IPS-20b (cell line): Measurements from ENCODE around the gene OPCML.

Source experiments
- H3K27ac ChIP-seq: one replicate; pipeline ENCODE4 v1.5.1; 2013; ENCODE audit warnings: low read length
- H3K27me3 ChIP-seq: 2 replicates; pipeline ENCODE4 v1.6.1; 2013; ENCODE audit warnings: mild to moderate bottlenecking, low read length, inconsistent platforms; ENCODE audit not compliant: insufficient read depth
- H3K36me3 ChIP-seq: 2 replicates; pipeline ENCODE4 v1.6.1; 2013; ENCODE audit warnings: low read depth, mild to moderate bottlenecking, inconsistent platforms, low read length, moderate library complexity; ENCODE audit not compliant: insufficient read depth
- H3K4me1 ChIP-seq: 2 replicates; pipeline ENCODE4 v1.6.1; 2013; ENCODE audit warnings: mild to moderate bottlenecking, control low read depth, inconsistent platforms, low read length, moderate library complexity; ENCODE audit not compliant: insufficient read depth
- H3K4me3 ChIP-seq: 2 replicates; pipeline ENCODE4 v1.5.1; 2013; ENCODE audit warnings: mild to moderate bottlenecking, low read length, inconsistent platforms
- H3K9ac ChIP-seq: 2 replicates; pipeline ENCODE4 v1.6.1; 2013; ENCODE audit warnings: low read depth, mild to moderate bottlenecking, inconsistent platforms, low read length, moderate library complexity
- H3K9me3 ChIP-seq: 2 replicates; pipeline ENCODE4 v1.6.1; 2013; ENCODE audit warnings: mild to moderate bottlenecking, low read depth, low read length, inconsistent platforms; ENCODE audit not compliant: insufficient read depth

The OPCML gene

GRCh38 chr11:132920451-132921096 lies 611.7 kb downstream of the OPCML start:
- Histone ChIP-seq H3K27me3 (no peaks in the 10 kb centered on the region), H3K9me3 (no peaks in the 10 kb centered on the region), H3K36me3 (no peaks in the 10 kb centered on the region), H3K9ac (no peak overlapping the region), H3K4me1 (no peaks in the 10 kb centered on the region), H3K27ac (no peak overlapping the region), H3K4me3 (no peak overlapping the region)

DNA sequence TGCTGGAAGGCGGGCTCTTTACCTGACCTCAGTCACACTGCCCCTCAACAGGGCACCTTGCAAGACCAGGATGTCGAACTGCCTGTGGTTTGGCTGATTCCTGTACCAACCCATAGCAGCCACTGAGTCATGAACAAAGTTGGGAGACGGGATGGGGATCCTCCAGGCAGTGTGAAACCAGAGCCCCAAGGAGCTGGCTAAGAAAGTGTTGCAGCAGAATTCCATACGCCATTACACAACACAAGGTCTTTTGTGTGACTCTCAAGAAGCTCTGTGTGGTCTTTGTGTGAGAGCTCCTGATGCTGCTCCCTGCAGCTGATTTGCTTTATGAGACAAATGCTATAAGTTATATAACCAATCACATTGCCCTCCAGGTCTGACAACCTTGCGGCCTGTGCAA lies 617.7 kb downstream of the OPCML start:
- Histone ChIP-seq H3K36me3 (no peaks in the 10 kb centered on the region), H3K27me3 (no peaks in the 10 kb centered on the region), H3K9ac (no peak overlapping the region)

GRCh38 chr11:132913886-132914285 lies 618.4 kb downstream of the OPCML start:
- H3K4me3 ChIP-seq, result no peak overlapping the region
- H3K27me3 ChIP-seq, result no peaks in the 10 kb centered on the region
- no peaks in the 10 kb centered on the region for H3K36me3 ChIP-seq
- no peak overlapping the region for H3K9ac ChIP-seq
- H3K27ac ChIP-seq, result no peak overlapping the region
- peaks cover 7% of the 10 kb centered on the region; the same call in 1 of the 2 replicates for H3K4me1 ChIP-seq
- no peaks in the 10 kb centered on the region for H3K9me3 ChIP-seq

More for the DNA sequence above, 617.7 kb downstream of the OPCML start:
- no peak overlapping the region for H3K4me3 ChIP-seq
- no peaks in the 10 kb centered on the region for H3K9me3 ChIP-seq
- no peak overlapping the region for H3K27ac ChIP-seq
- peaks cover 7% of the 10 kb centered on the region; the same call in 1 of the 2 replicates for H3K4me1 ChIP-seq

- H3K9ac ChIP-seq, result no peak overlapping the region
- H3K9me3 ChIP-seq, result no peaks in the 10 kb centered on the region
- H3K27ac ChIP-seq, result no peak overlapping the region
- no peak overlapping the region for H3K4me3 ChIP-seq
- peaks cover 7% of the 10 kb centered on the region; the same call in 1 of the 2 replicates for H3K4me1 ChIP-seq
- no peaks in the 10 kb centered on the region for H3K27me3 ChIP-seq
- H3K36me3 ChIP-seq, result no peaks in the 10 kb centered on the region
Observed at GRCh38 chr11:132913295-132913694, 619.0 kb downstream of the OPCML start.

DNA sequence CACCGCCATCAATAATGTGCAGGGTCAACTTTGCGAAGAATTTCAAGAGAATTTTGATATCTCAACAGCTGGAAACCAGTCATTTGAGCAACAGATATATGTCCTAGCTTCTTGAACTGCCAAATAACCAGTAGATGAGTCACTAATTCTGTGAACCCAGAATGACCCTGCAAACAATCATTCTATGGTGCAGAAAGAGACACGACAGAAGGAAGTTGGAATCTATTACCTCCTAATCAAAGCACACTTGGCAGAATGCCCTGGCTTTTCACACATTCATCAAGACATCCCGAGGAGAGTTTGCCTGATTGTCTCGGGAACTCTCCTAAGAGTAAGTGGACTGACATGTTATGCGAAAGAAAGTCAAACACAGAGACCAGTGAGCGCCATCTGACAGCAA lies 621.1 kb downstream of the OPCML start:
- no peak overlapping the region for H3K4me3 ChIP-seq
- H3K36me3 ChIP-seq, result no peaks in the 10 kb centered on the region
- no peak overlapping the region for H3K9ac ChIP-seq
- H3K9me3 ChIP-seq, result no peaks in the 10 kb centered on the region
- no peaks in the 10 kb centered on the region for H3K27me3 ChIP-seq
- peaks cover 7% of the 10 kb centered on the region; the same call in 1 of the 2 replicates for H3K4me1 ChIP-seq
- H3K27ac ChIP-seq, result no peak overlapping the region

GRCh38 chr11:132910011-132910760 lies 622.1 kb downstream of the OPCML start:
- H3K4me3 ChIP-seq, result no peak overlapping the region
- H3K9me3 ChIP-seq, result no peaks in the 10 kb centered on the region
- no peaks in the 10 kb centered on the region for H3K27me3 ChIP-seq
- no peaks in the 10 kb centered on the region for H3K36me3 ChIP-seq
- H3K9ac ChIP-seq, result no peak overlapping the region
- peaks cover 7% of the 10 kb centered on the region; the same call in 1 of the 2 replicates for H3K4me1 ChIP-seq
- H3K27ac ChIP-seq, result no peak overlapping the region

DNA sequence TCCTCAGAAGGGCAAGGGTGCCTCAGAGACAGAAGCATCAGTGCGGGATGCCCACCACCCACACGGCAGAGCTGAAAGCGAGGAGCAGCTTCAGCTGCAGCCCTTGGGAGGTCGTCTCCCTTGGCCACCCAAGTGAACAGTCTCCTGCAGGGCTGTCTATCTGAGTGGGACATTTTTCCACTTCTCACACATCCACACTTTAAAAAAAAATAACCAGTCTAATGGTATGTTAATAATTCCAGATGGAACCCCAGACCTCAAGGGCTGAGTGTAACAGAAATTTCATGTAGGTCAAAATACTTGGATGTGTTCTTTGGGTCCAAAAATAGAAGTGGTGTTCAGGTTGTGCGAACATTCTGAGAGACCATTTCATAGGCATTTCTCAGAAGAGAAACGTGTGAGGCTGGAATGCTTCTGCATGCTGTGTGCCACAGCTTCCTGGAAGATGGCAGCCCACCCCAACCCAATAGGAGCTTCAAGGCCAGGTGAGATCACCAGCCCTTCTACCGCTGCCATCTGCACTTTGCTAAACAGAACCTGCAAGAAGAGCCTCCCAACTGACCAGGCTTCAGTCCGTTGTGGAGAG lies 623.2 kb downstream of the OPCML start:
- H3K27ac ChIP-seq, result no peak overlapping the region
- H3K4me1 ChIP-seq, result peaks cover 7% of the 10 kb centered on the region; the same call in 1 of the 2 replicates
- no peaks in the 10 kb centered on the region for H3K9me3 ChIP-seq
- H3K9ac ChIP-seq, result no peak overlapping the region
- H3K4me3 ChIP-seq, result no peak overlapping the region
- H3K27me3 ChIP-seq, result no peaks in the 10 kb centered on the region
- no peaks in the 10 kb centered on the region for H3K36me3 ChIP-seq

DNA sequence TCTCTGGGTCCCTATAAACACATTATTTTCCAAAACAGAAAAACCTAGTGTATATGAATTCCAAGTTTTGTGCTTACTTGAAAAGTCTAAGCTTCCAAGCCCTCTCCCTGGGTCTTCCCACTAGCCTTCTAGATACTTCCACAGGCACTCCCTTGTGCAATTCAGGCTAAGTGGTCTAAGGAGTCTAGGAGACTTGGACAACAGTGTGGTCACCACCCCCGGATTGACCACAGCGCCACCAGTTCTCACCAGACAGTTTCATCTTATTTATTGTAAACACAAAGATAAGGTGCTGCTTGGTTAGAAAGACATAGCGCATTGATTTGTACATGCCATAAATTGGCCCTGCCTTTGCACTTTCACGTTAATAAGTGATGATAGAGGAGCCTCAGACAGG lies 623.9 kb downstream of the OPCML start:
- H3K27ac ChIP-seq, result no peak overlapping the region
- H3K4me3 ChIP-seq, result no peak overlapping the region
- no peaks in the 10 kb centered on the region for H3K27me3 ChIP-seq
- peaks cover 7% of the 10 kb centered on the region; the same call in 1 of the 2 replicates for H3K4me1 ChIP-seq
- H3K36me3 ChIP-seq, result no peaks in the 10 kb centered on the region
- H3K9ac ChIP-seq, result no peak overlapping the region
- H3K9me3 ChIP-seq, result no peaks in the 10 kb centered on the region

DNA sequence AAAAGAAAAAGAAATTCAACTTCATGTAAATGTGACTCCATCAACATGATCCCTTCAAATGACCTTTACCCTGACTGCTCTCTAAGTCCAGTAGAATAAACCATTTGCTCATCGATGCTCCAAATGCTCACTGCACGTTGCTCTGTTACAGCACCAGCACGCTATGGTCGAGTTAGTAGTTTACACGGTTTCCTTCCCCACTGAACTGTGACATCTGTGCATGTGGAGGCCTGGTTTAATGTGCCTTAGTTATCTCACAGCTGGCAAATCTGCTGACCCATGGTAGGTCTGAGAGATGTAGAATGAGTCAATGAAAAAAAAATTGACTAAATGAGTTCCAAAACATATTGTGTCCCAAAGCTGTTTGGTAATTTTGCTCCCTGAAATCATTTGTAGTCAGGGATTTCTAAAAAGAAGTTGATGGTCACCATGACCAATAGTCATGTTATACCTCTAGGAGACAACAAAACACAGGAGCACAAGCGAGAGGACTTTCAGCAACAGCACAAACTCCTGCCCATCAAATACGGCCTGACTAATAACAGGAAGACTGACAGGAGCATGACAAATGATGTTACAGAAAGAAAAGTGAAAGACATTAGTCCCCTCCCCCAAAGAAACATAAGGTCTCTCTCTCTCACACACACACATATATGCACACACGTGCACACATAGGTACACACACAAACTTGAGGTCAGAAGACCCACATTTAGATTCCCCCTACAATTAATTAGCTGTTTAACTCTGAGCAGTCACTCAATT lies 624.5 kb downstream of the OPCML start:
- no peaks in the 10 kb centered on the region for H3K36me3 ChIP-seq
- H3K4me1 ChIP-seq, result peaks cover 9% of the 10 kb centered on the region; the same call in 1 of the 2 replicates
- no peaks in the 10 kb centered on the region for H3K27me3 ChIP-seq
- H3K9ac ChIP-seq, result no peak overlapping the region
- H3K27ac ChIP-seq, result no peak overlapping the region
- no peaks in the 10 kb centered on the region for H3K9me3 ChIP-seq
- H3K4me3 ChIP-seq, result no peak overlapping the region

DNA sequence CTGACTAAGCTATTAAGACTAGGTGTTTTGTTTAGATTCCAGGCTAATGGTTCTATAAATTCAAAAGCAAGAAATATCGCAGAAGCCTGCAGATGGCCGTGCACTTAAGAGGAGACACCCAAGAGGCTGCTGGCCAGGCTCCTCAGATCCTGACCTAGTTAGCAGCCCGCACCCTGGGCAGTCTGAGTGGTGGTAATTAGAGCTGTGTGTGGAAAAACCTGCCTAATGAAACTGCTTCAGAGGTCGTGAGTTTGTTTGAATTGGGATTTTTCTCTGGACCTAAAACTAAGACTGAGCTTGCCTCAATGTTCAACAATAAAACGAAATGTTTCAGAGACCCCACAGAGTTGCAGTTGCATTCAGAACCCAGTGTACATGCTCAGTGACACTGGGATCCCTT lies 627.7 kb downstream of the OPCML start:
- Histone ChIP-seq H3K27ac (no peak overlapping the region), H3K9ac (no peak overlapping the region)

GRCh38 chr11:132904091-132904490 lies 628.2 kb downstream of the OPCML start:
- no peak overlapping the region for H3K4me3 ChIP-seq
- no peaks in the 10 kb centered on the region for H3K27me3 ChIP-seq
- no peaks in the 10 kb centered on the region for H3K36me3 ChIP-seq
- no peak overlapping the region for H3K9ac ChIP-seq
- no peak overlapping the region for H3K27ac ChIP-seq
- peaks cover 19% of the 10 kb centered on the region; the same call in 1 of the 2 replicates for H3K4me1 ChIP-seq
- no peaks in the 10 kb centered on the region for H3K9me3 ChIP-seq

More for the DNA sequence above, 627.7 kb downstream of the OPCML start:
- Histone ChIP-seq H3K36me3 (no peaks in the 10 kb centered on the region), H3K9me3 (no peaks in the 10 kb centered on the region), H3K4me1 (peaks cover 19% of the 10 kb centered on the region; the same call in 1 of the 2 replicates), H3K4me3 (no peak overlapping the region), H3K27me3 (no peaks in the 10 kb centered on the region)
